ENCODE data around the gene SPATS1.
"Not testable (repeated sequence)": the region's sequence is repeated elsewhere in the genome, so short reads cannot be mapped to it uniquely, and the experiment has no call there.

Gene SPATS1

GRCh38 chr6:44311767-44312166 lies 30.7 kb upstream of the SPATS1 start:
- DNase-seq (ENCODE audit: low read depth, low spot score): no peak

GRCh38 chr6:44312901-44313788 lies 29.3 kb upstream of the SPATS1 start, which contains the start of gene AARS2:
AARS2 (minus strand) TSS chr6:44313347; CDS start chr6:44313323, 24 bp downstream.
- DNase-seq (ENCODE audit: low read depth, low spot score): peak; percentile 41

GRCh38 chr6:44314657-44315056 lies 27.8 kb upstream of the SPATS1 start:
- not testable (repeated sequence) for DNase-seq (ENCODE audit: low read depth, low spot score)

- no peak for DNase-seq (ENCODE audit: low read depth, low spot score)
These were observed 26.9 kb upstream of the SPATS1 start for GRCh38 chr6:44315516-44315915.

GRCh38 chr6:44315951-44316350 lies 26.5 kb upstream of the SPATS1 start:
- no peak for DNase-seq (ENCODE audit: low read depth, low spot score)

- no peak for DNase-seq (ENCODE audit: low read depth, low spot score)
These were observed 26.0 kb upstream of the SPATS1 start for GRCh38 chr6:44316481-44316880.

GRCh38 chr6:44317136-44317631 lies 25.3 kb upstream of the SPATS1 start:
- DNase-seq (ENCODE audit: low read depth, low spot score): not testable (repeated sequence)

- no peak for DNase-seq (ENCODE audit: low read depth, low spot score)
These were observed 21.2 kb upstream of the SPATS1 start for GRCh38 chr6:44321210-44321609.

- no peak for DNase-seq (ENCODE audit: low read depth, low spot score)
These were observed 15.4 kb upstream of the SPATS1 start for GRCh38 chr6:44327096-44327495.

GRCh38 chr6:44327760-44328159 lies 14.7 kb upstream of the SPATS1 start:
- DNase-seq (ENCODE audit: low read depth, low spot score): no peak

GRCh38 chr6:44328203-44328602 lies 14.2 kb upstream of the SPATS1 start:
- not testable (repeated sequence) for DNase-seq (ENCODE audit: low read depth, low spot score)

GRCh38 chr6:44329858-44330257 lies 12.6 kb upstream of the SPATS1 start:
- DNase-seq (ENCODE audit: low read depth, low spot score): no peak

- no peak for DNase-seq (ENCODE audit: low read depth, low spot score)
These were observed 9.9 kb upstream of the SPATS1 start for GRCh38 chr6:44332585-44332984.

- DNase-seq (ENCODE audit: low read depth, low spot score): no peak
These were observed 9.1 kb upstream of the SPATS1 start for GRCh38 chr6:44333273-44333919.

- no peak for DNase-seq (ENCODE audit: low read depth, low spot score)
These were observed 8.5 kb upstream of the SPATS1 start for GRCh38 chr6:44333942-44334341.

- DNase-seq (ENCODE audit: low read depth, low spot score): no peak
These were observed 6.8 kb upstream of the SPATS1 start for GRCh38 chr6:44335631-44336030.

- DNase-seq (ENCODE audit: low read depth, low spot score): peak; percentile 16
These were observed 4.0 kb upstream of the SPATS1 start for GRCh38 chr6:44338228-44339122.

- no peak for DNase-seq (ENCODE audit: low read depth, low spot score)
These were observed 3.1 kb upstream of the SPATS1 start for GRCh38 chr6:44339301-44339700.

GRCh38 chr6:44339763-44340625 lies 2.5 kb upstream of the SPATS1 start:
- DNase-seq (ENCODE audit: low read depth, low spot score): no peak

- no peak for DNase-seq (ENCODE audit: low read depth, low spot score)
These were observed 1.2 kb upstream of the SPATS1 start for GRCh38 chr6:44341095-44341890.

Measured in brain pericyte (primary cell).